HG03575 (cell line): ENCODE results near the gene SCYL3.
"Not testable (repeated sequence)": the region's sequence is repeated elsewhere in the genome, so short reads cannot be mapped to it uniquely, and the experiment has no call there.

Source experiments
- ATAC-seq: cut with Tn5 transposase; IDR thresholded peaks from one replicate; pipeline ENCODE4 v1.9.1; 2021; ENCODE audit not compliant: unreplicated experiment, insufficient number of reproducible peaks, low FRiP score; ENCODE audit errors: extremely low read depth

SCYL3 gene

GRCh38 chr1:169834869-169835268, 58.8 kb downstream of the SCYL3 start:
- ATAC-seq: no peak

- no peak for ATAC-seq
Observed at GRCh38 chr1:169833179-169833901, 60.4 kb downstream of the SCYL3 start.

- ATAC-seq: no peak
Observed at GRCh38 chr1:169829671-169830070, 64.0 kb downstream of the SCYL3 start.

GRCh38 chr1:169824153-169824552, 69.5 kb downstream of the SCYL3 start:
- ATAC-seq: no peak

- no peak for ATAC-seq
Observed at GRCh38 chr1:169821500-169821899, 72.2 kb downstream of the SCYL3 start.

- ATAC-seq: no peak
Observed at GRCh38 chr1:169816617-169817016, 77.1 kb downstream of the SCYL3 start.

GRCh38 chr1:169814265-169814664, 79.4 kb downstream of the SCYL3 start:
- ATAC-seq: no peak

GRCh38 chr1:169812131-169812530, 81.6 kb downstream of the SCYL3 start:
- no peak for ATAC-seq

- ATAC-seq: not testable (repeated sequence)
Observed at GRCh38 chr1:169811418-169812035, 82.2 kb downstream of the SCYL3 start.

- ATAC-seq: no peak
Observed at GRCh38 chr1:169809370-169810095, 84.2 kb downstream of the SCYL3 start.

GRCh38 chr1:169804941-169805340, 88.8 kb downstream of the SCYL3 start:
- ATAC-seq: no peak

GRCh38 chr1:169802888-169803287, 90.8 kb downstream of the SCYL3 start:
- ATAC-seq: no peak
